Pancreas (tissue), 10 donors: ENCODE data around the gene GREB1L. TPM values are rescaled to one million over a fixed set of nuclear protein-coding genes. Genes with fewer than 3 reads are reported as not detected.

Experiments used
- ATAC-seq, 4 donors: fragments of 200-7000 bp; cut with Tn5 transposase; one replicate each; pipeline versions ENCODE4 v1.8.0 to v1.9.1; 2020; ENCODE audit warnings: mild to moderate bottlenecking in 4 of 4, moderate library complexity in 4 of 4
- DNase-seq, 6 donors: peaks; one replicate each; pipeline ENCODE4 v3.0.0-alpha.2; 2020
- FAIRE-seq: peaks from 2 replicates; lab custom pipeline; 2012; peaks lifted over from hg19 to GRCh38; lab: Jason Lieb, UNC
- H3K27ac ChIP-seq, 4 donors: fragments of 200-600 bp; sonication (generic); 1 replicate in 3 of 4; 2 replicates in 1 of 4; pipeline versions ENCODE4 v1.5.0 to v1.8.0; 2020
- H3K27me3 ChIP-seq, 4 donors: fragments of 200-600 bp; one replicate each; pipeline ENCODE4 v1.8.0; 2021
- H3K36me3 ChIP-seq, 3 donors: fragments of 200-600 bp; sonication (generic) in 1 of 3; one replicate each; pipeline versions ENCODE4 v1.5.0 to v1.8.0; 2020 to 2021
- H3K4me1 ChIP-seq, 3 donors: fragments of 200-600 bp; one replicate each; pipeline ENCODE4 v1.8.0; 2021
- H3K4me3 ChIP-seq, 4 donors: fragments of 200-600 bp; sonication (generic) in 2 of 4; one replicate each; pipeline versions ENCODE4 v1.5.0 to v1.8.0; 2020 to 2021
- H3K9me3 ChIP-seq, 4 donors: fragments of 200-600 bp; one replicate each; pipeline ENCODE4 v1.8.0; 2021
- WGBS, 2 donors: extraction: QIAGEN DNeasy Blood & Tissue Kit; methylation state at CpG; one replicate each; pipeline ENCODE4 v1.1.7; 2013; 5-methylcytosine and 5-hydroxymethylcytosine counted together
- intact Hi-C, 3 donors: fragments of 100-400 bp; cut with DNase I; formaldehyde crosslinking; loops; one replicate each; pipeline versions ENCODE4 v1.11.1 to v1.14.2; 2022
- polyA plus RNA-seq, 2 donors: library from polyadenylated mRNA; stranded (reverse); fragments of 200-250 nt; gene quantifications; one replicate each; pipeline ENCODE4 v1.2.3, GENCODE V29; 2013
- total RNA-seq, 6 donors: library from RNA; stranded (reverse); fragmentation: NEBNext Ultra II Directional in 4 of 6; extraction: Animal tissue kit (Norgen Biotek cat#: 25700) in 4 of 6; gene quantifications; one replicate each; pipeline versions ENCODE4 v1.2.1 to v1.2.4, GENCODE V29; 2021 to 2023
- TF ChIP-seq, protein P1 (sequence below), 4 donors: fragments of 200-600 bp; sonication (generic) in 3 of 4; IDR thresholded peaks; one replicate each; pipeline versions ENCODE4 v1.5.0 to v1.8.0; 2021; ENCODE audit warnings: antibody characterized with exemption in 4 of 4
- donor health status: healthy with polysubstance abuse.
- donor health status: DM: no; HTN: no; CAD: no; lungs with moderate emphysema.
- donor health status: DM: no; HTN: no; CAD: no.
- donor health status: control.
- donor health status: control.
- donor health status: Bipolar disorder and iron deficiency.
- donor health status: DM: yes; HTN: yes; CAD: no.
- donor health status: DM: no; HTN: no; CAD: no.
- donor health status: DM: no; HTN: no; CAD: no.
- donor health status: DM: yes; HTN: yes; CAD: no.

Gene GREB1L
- total and polyA plus RNA-seq, 8 donors = 0.03 to 0.34 (median 0.19) TPM; not detected in 2

DNA sequence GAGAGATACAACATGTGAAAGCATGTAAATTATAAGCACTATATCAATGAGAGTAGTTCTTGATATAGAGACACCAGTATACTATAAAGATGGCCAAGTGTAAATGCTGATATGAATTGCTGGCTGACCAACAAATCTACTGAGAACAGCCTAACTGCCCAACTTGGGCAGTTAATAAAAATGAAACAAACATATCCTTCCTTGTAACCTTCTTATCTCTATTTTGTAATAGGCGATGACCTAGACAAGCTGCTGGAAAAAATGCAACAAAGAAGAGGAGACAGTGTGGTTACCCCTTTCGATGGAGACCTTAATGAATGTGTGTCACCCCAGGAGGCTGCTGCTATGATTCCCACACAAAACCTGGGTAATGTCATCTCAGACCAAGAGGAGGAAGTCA lies 209.8 kb downstream of the GREB1L start:
- intact Hi-C loops = no loop called here
- WGBS, 2 donors = 66 to 67% methylated on average over 2 of the region's 2 CpGs
- Histone ChIP-seq H3K36me3 (no peaks in the 10 kb centered on the region), H3K27me3 (no peaks in the 10 kb centered on the region), H3K4me1 (no peaks in the 10 kb centered on the region), H3K4me3 (no peak overlapping the region), H3K9me3 (no peaks in the 10 kb centered on the region), H3K27ac (no peak overlapping the region)
- TF ChIP-seq, protein P1, sequence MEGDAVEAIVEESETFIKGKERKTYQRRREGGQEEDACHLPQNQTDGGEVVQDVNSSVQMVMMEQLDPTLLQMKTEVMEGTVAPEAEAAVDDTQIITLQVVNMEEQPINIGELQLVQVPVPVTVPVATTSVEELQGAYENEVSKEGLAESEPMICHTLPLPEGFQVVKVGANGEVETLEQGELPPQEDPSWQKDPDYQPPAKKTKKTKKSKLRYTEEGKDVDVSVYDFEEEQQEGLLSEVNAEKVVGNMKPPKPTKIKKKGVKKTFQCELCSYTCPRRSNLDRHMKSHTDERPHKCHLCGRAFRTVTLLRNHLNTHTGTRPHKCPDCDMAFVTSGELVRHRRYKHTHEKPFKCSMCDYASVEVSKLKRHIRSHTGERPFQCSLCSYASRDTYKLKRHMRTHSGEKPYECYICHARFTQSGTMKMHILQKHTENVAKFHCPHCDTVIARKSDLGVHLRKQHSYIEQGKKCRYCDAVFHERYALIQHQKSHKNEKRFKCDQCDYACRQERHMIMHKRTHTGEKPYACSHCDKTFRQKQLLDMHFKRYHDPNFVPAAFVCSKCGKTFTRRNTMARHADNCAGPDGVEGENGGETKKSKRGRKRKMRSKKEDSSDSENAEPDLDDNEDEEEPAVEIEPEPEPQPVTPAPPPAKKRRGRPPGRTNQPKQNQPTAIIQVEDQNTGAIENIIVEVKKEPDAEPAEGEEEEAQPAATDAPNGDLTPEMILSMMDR (IDR thresholded peaks at IDR 0.05) = no peak
- ATAC-seq (no peak), FAIRE-seq (no peak), DNase-seq (no peak)

DNA sequence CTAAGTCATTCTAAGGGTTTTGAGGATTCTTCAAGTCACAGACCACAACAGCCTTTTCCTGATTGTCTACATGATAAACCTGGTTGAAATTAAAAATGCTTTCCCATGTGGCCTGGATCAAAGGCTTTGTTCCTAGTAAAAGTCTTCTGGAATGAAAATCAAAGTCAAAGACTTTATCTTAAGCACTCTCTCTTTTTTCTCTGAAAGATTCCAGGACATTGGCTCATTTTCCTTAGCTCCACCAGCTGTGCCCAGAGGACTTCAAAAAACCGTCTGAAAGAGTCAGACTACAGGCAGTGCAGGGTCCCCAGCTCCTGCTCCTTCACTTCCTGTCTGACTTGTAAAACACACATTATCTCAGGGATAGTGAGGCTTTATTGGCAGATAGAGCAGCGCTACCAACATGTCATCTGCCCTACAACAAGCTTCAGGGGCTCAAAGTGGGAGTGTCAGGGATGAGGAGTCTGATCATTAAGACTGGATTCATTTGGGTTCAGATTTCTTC lies 210.3 kb downstream of the GREB1L start:
- intact Hi-C loops = no loop called here
- FAIRE-seq = no peak
- TF ChIP-seq, protein P1 (IDR thresholded peaks at IDR 0.05) = no peak
- H3K27ac ChIP-seq = no peak overlapping the region
- no peak for DNase-seq
- WGBS, 2 donors = 80 to 84% methylated on average over 2 of the region's 2 CpGs
- H3K4me1 ChIP-seq = no peaks in the 10 kb centered on the region
- no peaks in the 10 kb centered on the region for H3K27me3 ChIP-seq
- ATAC-seq = no peak
- H3K9me3 ChIP-seq = no peaks in the 10 kb centered on the region
- no peaks in the 10 kb centered on the region for H3K36me3 ChIP-seq
- H3K4me3 ChIP-seq = no peak overlapping the region

DNA sequence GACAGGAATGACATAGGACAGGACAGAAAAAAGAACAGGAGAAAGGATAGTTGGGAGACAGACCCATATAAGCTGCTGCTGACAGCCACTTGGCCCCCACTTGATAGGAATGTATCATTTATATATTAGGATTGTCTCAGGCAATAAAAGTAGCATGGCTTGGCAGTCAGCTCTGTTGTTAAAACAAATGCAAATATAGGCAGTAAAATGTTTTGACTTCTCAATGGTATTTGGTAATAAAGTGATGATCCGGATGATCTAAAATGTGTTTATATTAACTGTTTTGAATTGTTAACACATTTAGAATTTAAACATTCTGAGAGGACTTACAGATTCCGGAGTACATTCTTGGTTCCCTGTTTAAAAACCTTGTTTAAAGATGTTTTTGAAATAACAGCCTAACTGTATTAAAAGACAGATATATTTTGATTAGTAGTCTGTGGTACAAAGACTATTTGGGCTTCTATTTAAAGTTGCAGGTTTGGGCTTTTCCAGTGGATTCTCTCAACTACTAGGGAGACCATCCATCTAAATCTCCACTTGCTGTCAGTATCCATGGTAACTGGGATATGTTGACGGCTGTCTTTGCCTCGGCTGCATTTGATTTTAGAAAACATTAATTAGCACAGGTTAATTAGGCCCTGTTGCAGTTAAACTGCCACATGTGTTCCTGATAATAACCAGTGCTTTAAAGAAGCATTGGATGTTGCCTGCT lies 210.9 kb downstream of the GREB1L start:
- DNase-seq = no peak
- Histone ChIP-seq H3K4me3 (no peak overlapping the region), H3K27me3 (no peaks in the 10 kb centered on the region), H3K4me1 (no peaks in the 10 kb centered on the region), H3K9me3 (no peaks in the 10 kb centered on the region), H3K27ac (no peak overlapping the region), H3K36me3 (no peaks in the 10 kb centered on the region)
- 61 to 65% methylated on average over 4 of the region's 4 CpGs for WGBS, 2 donors
- TF ChIP-seq, protein P1 (IDR thresholded peaks at IDR 0.05) = no peak
- no peak for ATAC-seq
- FAIRE-seq = no peak
- intact Hi-C loops = no loop called here

DNA sequence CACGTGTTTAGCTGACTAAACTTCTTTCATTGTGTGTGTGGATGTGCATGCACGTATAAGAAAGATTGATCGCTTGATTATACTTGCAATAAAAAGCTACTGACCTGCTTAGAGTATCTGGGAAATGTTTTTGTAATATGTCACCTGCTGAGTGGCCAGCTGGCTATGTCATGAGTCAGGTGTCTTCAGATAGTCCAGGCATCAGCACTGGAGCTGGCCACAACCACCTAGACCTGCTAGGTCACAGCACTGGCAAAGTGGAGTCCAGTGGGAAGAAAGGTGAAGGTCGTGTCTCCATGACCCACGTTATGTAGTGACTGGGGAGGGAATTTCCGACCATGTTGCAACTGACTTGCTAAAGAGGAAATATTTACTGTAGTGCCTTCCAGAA lies 211.5 kb downstream of the GREB1L start:
- TF ChIP-seq, protein P1 (IDR thresholded peaks at IDR 0.05) = no peak
- no peak for DNase-seq
- intact Hi-C loops = no loop called here
- WGBS, 2 donors = 48 to 53% methylated on average over 6 of the region's 6 CpGs
- peak in 3 of 4 donors; percentile 32 to 51 (median 35) for ATAC-seq
- Histone ChIP-seq H3K36me3 (no peaks in the 10 kb centered on the region), H3K4me1 (no peaks in the 10 kb centered on the region), H3K4me3 (no peak overlapping the region), H3K9me3 (no peaks in the 10 kb centered on the region), H3K27ac (no peak overlapping the region), H3K27me3 (no peaks in the 10 kb centered on the region)
- FAIRE-seq = no peak

DNA sequence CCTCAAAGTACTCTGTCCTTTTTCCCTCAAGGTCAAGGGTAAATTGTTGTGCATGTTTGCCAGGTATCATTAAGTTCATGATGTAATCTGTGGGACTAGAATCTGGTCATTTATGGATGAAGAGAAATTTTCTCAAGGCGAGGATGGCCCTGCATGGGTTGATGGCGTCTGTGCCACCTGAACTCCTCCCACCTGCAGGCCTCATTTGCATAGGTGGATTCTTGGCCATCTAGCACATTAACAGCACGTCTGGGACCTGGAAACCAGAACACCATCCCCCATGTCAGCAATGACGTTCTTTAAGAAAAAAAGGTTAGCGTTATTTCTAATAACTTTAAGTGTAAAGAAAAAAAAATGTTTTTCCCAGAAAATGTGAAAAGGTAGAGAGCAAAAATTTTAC lies 212.7 kb downstream of the GREB1L start:
- Histone ChIP-seq H3K36me3 (no peaks in the 10 kb centered on the region), H3K27me3 (no peaks in the 10 kb centered on the region), H3K4me1 (no peaks in the 10 kb centered on the region), H3K4me3 (no peak overlapping the region), H3K27ac (no peak overlapping the region), H3K9me3 (no peaks in the 10 kb centered on the region)
- 54 to 69% methylated on average over 5 of the region's 5 CpGs for WGBS, 2 donors
- ATAC-seq (no peak), DNase-seq (no peak), FAIRE-seq (no peak)
- intact Hi-C loops = no loop called here
- TF ChIP-seq, protein P1 (IDR thresholded peaks at IDR 0.05) = no peak
